ENCODE results near the gene KCNH5.

Gene KCNH5, protein sequence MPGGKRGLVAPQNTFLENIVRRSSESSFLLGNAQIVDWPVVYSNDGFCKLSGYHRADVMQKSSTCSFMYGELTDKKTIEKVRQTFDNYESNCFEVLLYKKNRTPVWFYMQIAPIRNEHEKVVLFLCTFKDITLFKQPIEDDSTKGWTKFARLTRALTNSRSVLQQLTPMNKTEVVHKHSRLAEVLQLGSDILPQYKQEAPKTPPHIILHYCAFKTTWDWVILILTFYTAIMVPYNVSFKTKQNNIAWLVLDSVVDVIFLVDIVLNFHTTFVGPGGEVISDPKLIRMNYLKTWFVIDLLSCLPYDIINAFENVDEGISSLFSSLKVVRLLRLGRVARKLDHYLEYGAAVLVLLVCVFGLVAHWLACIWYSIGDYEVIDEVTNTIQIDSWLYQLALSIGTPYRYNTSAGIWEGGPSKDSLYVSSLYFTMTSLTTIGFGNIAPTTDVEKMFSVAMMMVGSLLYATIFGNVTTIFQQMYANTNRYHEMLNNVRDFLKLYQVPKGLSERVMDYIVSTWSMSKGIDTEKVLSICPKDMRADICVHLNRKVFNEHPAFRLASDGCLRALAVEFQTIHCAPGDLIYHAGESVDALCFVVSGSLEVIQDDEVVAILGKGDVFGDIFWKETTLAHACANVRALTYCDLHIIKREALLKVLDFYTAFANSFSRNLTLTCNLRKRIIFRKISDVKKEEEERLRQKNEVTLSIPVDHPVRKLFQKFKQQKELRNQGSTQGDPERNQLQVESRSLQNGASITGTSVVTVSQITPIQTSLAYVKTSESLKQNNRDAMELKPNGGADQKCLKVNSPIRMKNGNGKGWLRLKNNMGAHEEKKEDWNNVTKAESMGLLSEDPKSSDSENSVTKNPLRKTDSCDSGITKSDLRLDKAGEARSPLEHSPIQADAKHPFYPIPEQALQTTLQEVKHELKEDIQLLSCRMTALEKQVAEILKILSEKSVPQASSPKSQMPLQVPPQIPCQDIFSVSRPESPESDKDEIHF

GRCh38 chr14:63045234-63045611, at the start of gene KCNH5:
KCNH5 (minus strand) TSS chr14:63045458; CDS start chr14:63045186, 272 bp downstream.
- Histone ChIP-seq H3K4me2 (ENCODE audit: low read depth, low read length, poor library complexity, severe bottlenecking) (no peak within 1 kb of the TSS), H2AFZ (ENCODE audit: low read depth, low read length, severe bottlenecking) (no peak within 1 kb of the TSS), H3K9me3 (ENCODE audit: insufficient read depth, low read length) (no peaks in the 10 kb centered on the region), H3K9me2 (replicated peaks; ENCODE audit: insufficient read depth, low read length) (no peaks in the 10 kb centered on the region), H4K20me1 (ENCODE audit: low read depth, low read length) (no peaks in the 10 kb centered on the region), H3F3A (ENCODE audit: insufficient read depth) (no peaks in the 10 kb centered on the region), H3K27me3 (ENCODE audit: low read length) (no peaks in the 10 kb centered on the region), H3K79me2 (ENCODE audit: insufficient read depth, low read length) (no peaks in the 10 kb centered on the region), H3K36me3 (ENCODE audit: low read length) (no peaks in the 10 kb centered on the region), H3K4me3 (ENCODE audit: insufficient read depth, low read length, poor library complexity, severe bottlenecking) (no peak within 1 kb of the TSS), H3K27ac (ENCODE audit: low read depth, low read length) (no peak within 1 kb of the TSS), H3K9ac (ENCODE audit: low read length) (no peak within 1 kb of the TSS)
- no peak for TF ChIP-seq CTCF (IDR thresholded peaks at IDR 0.05; ENCODE audit: insufficient read depth, low read length, poor library complexity, severe bottlenecking)
- TF ChIP-seq EZH2phosphoT487 (conservative IDR thresholded peaks at IDR 0.05; ENCODE audit: low read length): no peak

DNA sequence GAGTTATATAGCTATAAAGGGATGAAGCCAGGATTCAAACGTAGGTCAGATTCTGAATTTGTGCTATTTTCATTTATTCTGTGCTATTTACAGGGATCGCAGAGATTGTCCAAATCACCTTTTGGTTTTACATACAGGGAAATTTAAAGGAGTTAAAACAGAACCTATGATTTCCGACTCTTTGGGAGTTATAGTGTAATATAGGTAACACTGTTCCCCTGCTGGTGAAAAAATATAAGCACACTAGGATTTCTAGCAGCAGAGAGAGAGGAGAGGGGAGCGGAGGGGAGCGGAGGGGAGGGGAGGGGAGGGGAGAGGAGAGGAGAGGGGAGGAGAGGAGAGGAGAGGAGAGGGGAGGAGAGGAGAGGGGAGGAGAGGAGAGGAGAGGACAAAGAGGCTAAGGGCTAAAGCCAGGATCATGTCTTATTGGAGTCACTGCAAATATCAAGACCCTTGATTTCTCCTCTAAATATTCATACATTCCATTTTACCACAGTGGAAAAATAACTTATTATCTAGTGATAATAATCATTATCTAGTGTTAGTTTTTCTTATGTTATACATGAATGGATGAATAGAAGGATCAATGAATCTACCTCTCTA, 46.2 kb upstream of the KCNH5 start:
- Histone ChIP-seq H3K9me3 (ENCODE audit: insufficient read depth, low read length) (no peaks in the 10 kb centered on the region), H3K9ac (ENCODE audit: low read length) (no peak overlapping the region), H3K36me3 (ENCODE audit: low read length) (no peaks in the 10 kb centered on the region), H3K27ac (ENCODE audit: low read depth, low read length) (no peak overlapping the region), H4K20me1 (ENCODE audit: low read depth, low read length) (no peaks in the 10 kb centered on the region), H3K9me2 (replicated peaks; ENCODE audit: insufficient read depth, low read length) (no peaks in the 10 kb centered on the region), H3K27me3 (ENCODE audit: low read length) (no peaks in the 10 kb centered on the region), H3K79me2 (ENCODE audit: insufficient read depth, low read length) (no peaks in the 10 kb centered on the region), H3F3A (ENCODE audit: insufficient read depth) (no peaks in the 10 kb centered on the region), H2AFZ (ENCODE audit: low read depth, low read length, severe bottlenecking) (no peak overlapping the region), H3K4me3 (ENCODE audit: insufficient read depth, low read length, poor library complexity, severe bottlenecking) (no peak overlapping the region), H3K4me2 (ENCODE audit: low read depth, low read length, poor library complexity, severe bottlenecking) (no peak overlapping the region)
- no peak for TF ChIP-seq CTCF (IDR thresholded peaks at IDR 0.05; ENCODE audit: insufficient read depth, low read length, poor library complexity, severe bottlenecking)

- Histone ChIP-seq H3K27ac (ENCODE audit: low read depth, low read length) (no peak overlapping the region), H3K4me3 (ENCODE audit: insufficient read depth, low read length, poor library complexity, severe bottlenecking) (no peak overlapping the region), H3K36me3 (ENCODE audit: low read length) (no peaks in the 10 kb centered on the region), H4K20me1 (ENCODE audit: low read depth, low read length) (no peaks in the 10 kb centered on the region), H3K4me2 (ENCODE audit: low read depth, low read length, poor library complexity, severe bottlenecking) (no peak overlapping the region), H3K79me2 (ENCODE audit: insufficient read depth, low read length) (no peaks in the 10 kb centered on the region), H3F3A (ENCODE audit: insufficient read depth) (no peaks in the 10 kb centered on the region), H3K27me3 (ENCODE audit: low read length) (no peaks in the 10 kb centered on the region), H3K9me3 (ENCODE audit: insufficient read depth, low read length) (no peaks in the 10 kb centered on the region), H3K9ac (ENCODE audit: low read length) (no peak overlapping the region), H2AFZ (ENCODE audit: low read depth, low read length, severe bottlenecking) (no peak overlapping the region), H3K9me2 (replicated peaks; ENCODE audit: insufficient read depth, low read length) (no peaks in the 10 kb centered on the region)
- TF ChIP-seq EZH2phosphoT487 (conservative IDR thresholded peaks at IDR 0.05; ENCODE audit: low read length): no peak
These were observed 43.6 kb upstream of the KCNH5 start for GRCh38 chr14:63088865-63089264.
